DND-41 (cell line): ENCODE measurements around the gene SMC1A.

ENCODE experiments used
- CTCF ChIP-seq: IDR thresholded peaks from 2 replicates; pipeline ENCODE4 v1.5.1; 2012; ENCODE audit warnings: borderline replicate concordance, low read length, moderate library complexity, mild to moderate bottlenecking; ENCODE audit not compliant: poor library complexity, severe bottlenecking; ENCODE audit errors: extremely low read depth
- EZH2 ChIP-seq: IDR thresholded peaks from 3 replicates; pipeline ENCODE4 v1.6.1; 2012; ENCODE audit warnings: borderline replicate concordance, low read depth, mild to moderate bottlenecking, moderate library complexity, low read length, inconsistent platforms; ENCODE audit not compliant: severe bottlenecking

- no peak for TF ChIP-seq CTCF
- no peak for TF ChIP-seq EZH2
Observed at GRCh38 chrX:53429755-53430154, 7.3 kb upstream of the SMC1A start.
